Measurements from ENCODE around the gene METTL27. TPM values are rescaled to one million over a fixed set of nuclear protein-coding genes. Genes with fewer than 3 reads are reported as not detected.

Gene METTL27
- total RNA-seq, 4 donors from 2014 or later = 2.5 to 5.7 (median 3.4) TPM; not detected in 1

DNA sequence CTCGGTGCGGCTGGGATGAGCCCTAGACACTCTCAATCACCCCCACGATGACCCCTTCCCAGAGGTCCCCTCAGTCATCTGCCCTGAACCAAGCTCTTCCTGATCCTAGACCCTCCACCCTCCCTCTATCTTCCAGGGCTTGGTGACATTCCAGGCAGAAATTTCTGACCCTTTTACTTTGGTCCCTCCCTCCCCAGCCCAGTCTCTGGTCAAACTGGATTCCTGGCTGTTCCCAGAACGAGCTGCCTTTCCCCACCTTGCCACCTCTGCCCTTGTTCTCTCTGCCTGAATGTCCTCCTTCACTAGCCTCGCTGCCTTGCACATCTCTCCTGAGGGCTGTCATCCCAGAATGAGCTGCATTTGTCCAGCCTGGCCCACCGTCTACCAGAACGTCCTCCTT is 12.8 kb downstream of the METTL27 start:
- DNase-seq (ENCODE audit: low spot score) = no peak

GRCh38 chr7:73828972-73829371 is 13.3 kb downstream of the METTL27 start:
- DNase-seq (ENCODE audit: low spot score) = no peak
- TF ChIP-seq, protein P1, sequence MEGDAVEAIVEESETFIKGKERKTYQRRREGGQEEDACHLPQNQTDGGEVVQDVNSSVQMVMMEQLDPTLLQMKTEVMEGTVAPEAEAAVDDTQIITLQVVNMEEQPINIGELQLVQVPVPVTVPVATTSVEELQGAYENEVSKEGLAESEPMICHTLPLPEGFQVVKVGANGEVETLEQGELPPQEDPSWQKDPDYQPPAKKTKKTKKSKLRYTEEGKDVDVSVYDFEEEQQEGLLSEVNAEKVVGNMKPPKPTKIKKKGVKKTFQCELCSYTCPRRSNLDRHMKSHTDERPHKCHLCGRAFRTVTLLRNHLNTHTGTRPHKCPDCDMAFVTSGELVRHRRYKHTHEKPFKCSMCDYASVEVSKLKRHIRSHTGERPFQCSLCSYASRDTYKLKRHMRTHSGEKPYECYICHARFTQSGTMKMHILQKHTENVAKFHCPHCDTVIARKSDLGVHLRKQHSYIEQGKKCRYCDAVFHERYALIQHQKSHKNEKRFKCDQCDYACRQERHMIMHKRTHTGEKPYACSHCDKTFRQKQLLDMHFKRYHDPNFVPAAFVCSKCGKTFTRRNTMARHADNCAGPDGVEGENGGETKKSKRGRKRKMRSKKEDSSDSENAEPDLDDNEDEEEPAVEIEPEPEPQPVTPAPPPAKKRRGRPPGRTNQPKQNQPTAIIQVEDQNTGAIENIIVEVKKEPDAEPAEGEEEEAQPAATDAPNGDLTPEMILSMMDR (IDR thresholded peaks at IDR 0.05) = no peak
- no peak for ATAC-seq (ENCODE audit: low FRiP score)

More for the DNA sequence above, 12.8 kb downstream of the METTL27 start:
- ATAC-seq (ENCODE audit: low FRiP score) = no peak
- TF ChIP-seq, protein P1 (IDR thresholded peaks at IDR 0.05) = no peak

DNA sequence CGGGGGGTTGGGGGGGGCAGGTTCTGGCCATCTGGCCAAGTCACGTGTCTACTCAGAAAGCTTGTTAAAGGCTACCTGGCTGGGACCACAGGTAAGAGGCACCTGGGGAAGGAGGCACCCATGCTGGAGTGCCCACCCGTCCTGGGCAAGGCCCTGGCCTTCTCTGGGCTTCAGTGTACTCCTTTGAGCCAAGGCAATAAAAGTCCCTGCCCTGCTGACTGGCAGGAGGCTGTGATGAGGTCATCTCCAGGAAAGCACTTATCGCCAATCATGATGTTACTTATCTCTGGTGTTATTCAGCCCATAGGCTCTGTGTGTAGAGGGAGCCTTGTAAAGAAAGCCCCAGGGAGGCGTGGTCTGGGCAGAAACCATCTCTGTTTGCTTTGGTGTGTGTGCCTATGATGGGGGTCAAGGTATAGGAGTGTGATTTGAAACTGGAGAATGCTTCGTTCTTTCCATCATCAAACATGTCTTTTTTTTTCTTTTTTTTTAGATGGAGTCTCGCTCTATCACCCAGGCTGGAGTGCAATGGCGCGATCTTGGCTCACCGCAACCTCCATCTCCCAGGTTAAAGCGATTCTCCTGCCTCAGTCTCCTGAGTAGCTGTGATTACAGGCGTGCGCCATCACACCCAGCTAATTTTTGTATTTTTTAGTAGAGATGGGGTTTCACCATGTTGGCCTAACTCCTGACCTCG is 14.1 kb downstream of the METTL27 start:
- peak; percentile 69 for ATAC-seq (ENCODE audit: low FRiP score)

GRCh38 chr7:73827567-73828106 is 14.7 kb downstream of the METTL27 start:
- no peak for ATAC-seq (ENCODE audit: low FRiP score)

More for the DNA sequence above, 14.1 kb downstream of the METTL27 start:
- DNase-seq (ENCODE audit: low spot score) = no peak
- TF ChIP-seq, protein P1 (IDR thresholded peaks at IDR 0.05) = no peak

DNA sequence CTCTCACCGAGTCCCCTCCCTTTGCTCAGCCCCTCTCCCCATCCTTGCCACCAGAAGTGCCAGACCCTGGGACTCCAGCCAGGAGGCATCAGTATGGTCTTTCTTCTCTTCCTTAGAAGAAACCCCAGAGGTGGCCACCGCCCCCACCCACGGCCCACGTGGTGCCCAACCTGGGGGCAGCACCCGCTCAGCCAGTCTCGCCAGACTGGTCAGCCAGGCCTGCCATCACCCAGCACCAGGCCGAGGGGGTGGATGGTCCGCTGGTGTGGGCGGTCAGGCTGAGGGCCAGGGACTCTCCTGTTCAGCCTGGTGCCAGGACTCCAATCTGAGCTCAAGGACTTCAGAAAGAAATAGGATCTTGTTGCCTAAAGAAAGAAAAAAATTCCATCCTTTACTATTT is 17.3 kb downstream of the METTL27 start:
- TF ChIP-seq, protein P1 (IDR thresholded peaks at IDR 0.05) = no peak
- DNase-seq (ENCODE audit: low spot score) (no peak), ATAC-seq (ENCODE audit: low FRiP score) (no peak)

More at GRCh38 chr7:73827567-73828106, 14.7 kb downstream of the METTL27 start:
- TF ChIP-seq, protein P1 (IDR thresholded peaks at IDR 0.05) = no peak
- no peak for DNase-seq (ENCODE audit: low spot score)

GRCh38 chr7:73823873-73824592 is 18.3 kb downstream of the METTL27 start:
- ATAC-seq (ENCODE audit: low FRiP score) (no peak), DNase-seq (ENCODE audit: low spot score) (no peak)
- TF ChIP-seq, protein P1 (IDR thresholded peaks at IDR 0.05) = no peak

Data from omental fat pad (tissue), 4 donors.